HCT116 (cell line): Measurements from ENCODE around the gene CLSTN1. TPM values are rescaled to one million over a fixed set of nuclear protein-coding genes. Genes with fewer than 3 reads are reported as not detected.

Source experiments
- ATAC-seq: fragments of 200-7000 bp; cut with Tn5 transposase; 2 replicates; pipeline ENCODE4 v1.9.1; 2020; ENCODE audit warnings: mild to moderate bottlenecking, moderate library complexity
- BruUV-seq: library from RNA; stranded (reverse); fragments of 400-500 nt; replicated peaks from 2 replicates; lab custom pipeline; 2021; lab: Mats Ljungman, UMichigan
- CTCF ChIA-PET: fragments of 300-600 bp; sonication (Branson Sonifier 250); formaldehyde crosslinking; loops from one replicate; lab custom pipeline; 2021; ENCODE audit warnings: antibody characterized with exemption; lab: Charles Lee
- POLR2A ChIA-PET: fragments of 300-600, 350-600 bp; sonication (Branson Sonifier 250); formaldehyde crosslinking; loops from one replicate; lab custom pipeline; 2021; ENCODE audit warnings: antibody characterized with exemption; lab: Charles Lee
- RAD21 ChIA-PET, 2 experiments: fragments of 300-600 bp; sonication (Branson Sonifier 250); formaldehyde crosslinking; loops; one replicate each; lab custom pipeline; 2023; ENCODE audit warnings: low total read pairs in 2 of 2; ENCODE audit not compliant: uncharacterized antibody in 2 of 2, unreplicated experiment in 2 of 2, low non-redundant PET in 1 of 2; lab: Charles Lee
- DNase-seq: peaks from one replicate; pipeline ENCODE4 v3.0.0-alpha.2; 2010; ENCODE audit warnings: low read depth, low spot score
- H2AFZ ChIP-seq: fragments of 200-600 bp; shearing (Covaris generic), sonication (generic); 2 replicates; pipeline ENCODE4 v1.6.1; 2017; ENCODE audit warnings: low read depth, mixed run types, mixed read lengths, antibody characterized with exemption, low read length; ENCODE audit not compliant: poor library complexity, severe bottlenecking
- H3K27ac ChIP-seq: 2 replicates; pipeline ENCODE4 v1.5.1; 2012; ENCODE audit warnings: low read depth, low read length
- H3K27me3 ChIP-seq: fragments of 200-600 bp; sonication (generic); 2 replicates; pipeline ENCODE4 v1.6.1; 2016; ENCODE audit warnings: mixed run types, low read length, mixed read lengths; ENCODE audit not compliant: insufficient read depth
- H3K36me3 ChIP-seq, 2 experiments: fragments of 200-500 bp in 1 of 2; fragments of 200-600 bp in 1 of 2; sonication (Bioruptor generic) in 1 of 2; sonication (generic) in 1 of 2; 2 replicates each; pipeline versions ENCODE4 v1.5.1 to v1.6.1; 2014 to 2016; ENCODE audit warnings: low read length in 2 of 2, inconsistent platforms in 1 of 2, mixed read lengths in 1 of 2, mixed run types in 1 of 2; ENCODE audit not compliant: insufficient read depth in 2 of 2, control insufficient read depth in 1 of 2
- H3K4me1 ChIP-seq, 2 experiments: fragments of 200-600 bp in 1 of 2; sonication (generic) in 1 of 2; 2 replicates each; pipeline versions ENCODE4 v1.5.1 to v1.6.1; 2012 to 2017; ENCODE audit warnings: low read length in 2 of 2, inconsistent platforms in 1 of 2, mild to moderate bottlenecking in 1 of 2, mixed read lengths in 1 of 2, mixed run types in 1 of 2, moderate library complexity in 1 of 2; ENCODE audit not compliant: insufficient read depth in 2 of 2, control insufficient read depth in 1 of 2
- H3K4me2 ChIP-seq: fragments of 200-600 bp; sonication (generic); 2 replicates; pipeline ENCODE4 v1.6.1; 2017; ENCODE audit warnings: mixed run types, low read length, mixed read lengths
- H3K4me3 ChIP-seq, 2 experiments: fragments of 200-600 bp in 1 of 2; sonication (generic) in 1 of 2; replicated peaks in 1 of 2; 2 replicates each; pipeline ENCODE4 v1.5.1; 2011 to 2016; ENCODE audit warnings: low read length in 2 of 2, control low read depth in 1 of 2, low read depth in 1 of 2, mild to moderate bottlenecking in 1 of 2, mixed read lengths in 1 of 2, mixed run types in 1 of 2
- H3K79me2 ChIP-seq: fragments of 200-600 bp; sonication (generic); 2 replicates; pipeline ENCODE4 v1.6.1; 2017; ENCODE audit warnings: mild to moderate bottlenecking, mixed run types, low read length, moderate library complexity, mixed read lengths; ENCODE audit not compliant: insufficient read depth
- H3K9ac ChIP-seq: fragments of 200-600 bp; sonication (generic); 2 replicates; pipeline ENCODE4 v1.6.1; 2016; ENCODE audit warnings: low read length, mixed read lengths
- H3K9me2 ChIP-seq: fragments of 200-600 bp; sonication (generic), shearing (Covaris generic); 2 replicates; pipeline ENCODE4 v1.6.1; 2017; ENCODE audit warnings: mixed run types, mild to moderate bottlenecking, moderate library complexity; ENCODE audit not compliant: insufficient read depth
- H3K9me3 ChIP-seq, 2 experiments: fragments of 200-500 bp in 1 of 2; fragments of 200-600 bp in 1 of 2; sonication (Bioruptor generic) in 1 of 2; sonication (generic) in 1 of 2; 2 replicates each; pipeline ENCODE4 v1.6.1; 2014 to 2017; ENCODE audit warnings: low read length in 2 of 2, mixed read lengths in 2 of 2, inconsistent platforms in 1 of 2, low read depth in 1 of 2, mild to moderate bottlenecking in 1 of 2, mixed run types in 1 of 2, moderate library complexity in 1 of 2; ENCODE audit not compliant: control insufficient read depth in 1 of 2, insufficient read depth in 1 of 2
- H4K20me1 ChIP-seq: fragments of 200-600 bp; sonication (generic), shearing (Covaris generic); 2 replicates; pipeline ENCODE4 v1.6.1; 2017; ENCODE audit warnings: mixed run types, mild to moderate bottlenecking, moderate library complexity; ENCODE audit not compliant: insufficient read depth
- CBX3 ChIP-seq: IDR thresholded peaks from 2 replicates; pipeline ENCODE4 v1.6.1; 2012; ENCODE audit warnings: low read depth
- CEBPB ChIP-seq: IDR thresholded peaks from 2 replicates; pipeline ENCODE4 v1.6.1; 2012; ENCODE audit warnings: low read depth
- EGR1 ChIP-seq: IDR thresholded peaks from 2 replicates; pipeline ENCODE4 v1.6.1; 2012; ENCODE audit warnings: low read depth
- ELF1 ChIP-seq: IDR thresholded peaks from 2 replicates; pipeline ENCODE4 v1.6.1; 2012; ENCODE audit warnings: low read depth, borderline replicate concordance
- EZH2 ChIP-seq: fragments of 200-600 bp; sonication (generic); IDR thresholded peaks from 2 replicates; pipeline ENCODE4 v1.6.1; 2017; ENCODE audit warnings: antibody characterized with exemption, mixed run types
- EZH2phosphoT487 ChIP-seq: fragments of 200-600 bp; IDR thresholded peaks from 2 replicates; pipeline ENCODE4 v1.6.1; 2018; ENCODE audit warnings: antibody characterized with exemption, borderline replicate concordance
- FOSL1 ChIP-seq: IDR thresholded peaks from 2 replicates; pipeline ENCODE4 v1.6.1; 2012; ENCODE audit warnings: low read depth
- JUND ChIP-seq: IDR thresholded peaks from 2 replicates; pipeline ENCODE4 v1.6.1; 2012
- RAD21 ChIP-seq: IDR thresholded peaks from 2 replicates; pipeline ENCODE4 v1.6.1; 2012; ENCODE audit warnings: low read depth, mild to moderate bottlenecking
- SIN3A ChIP-seq: IDR thresholded peaks from 2 replicates; pipeline ENCODE4 v1.6.1; 2012; ENCODE audit warnings: low read depth
- SP1 ChIP-seq: IDR thresholded peaks from 2 replicates; pipeline ENCODE4 v1.6.1; 2012; ENCODE audit warnings: low read depth
- SRF ChIP-seq: IDR thresholded peaks from 2 replicates; pipeline ENCODE4 v1.6.1; 2012; ENCODE audit warnings: low read depth
- TCF7L2 ChIP-seq: IDR thresholded peaks from 2 replicates; pipeline ENCODE4 v1.7.0; 2011; ENCODE audit warnings: borderline replicate concordance, inconsistent platforms; ENCODE audit not compliant: insufficient read depth, insufficient read length; ENCODE audit errors: extremely low read depth
- YY1 ChIP-seq: IDR thresholded peaks from 2 replicates; pipeline ENCODE4 v1.6.1; 2011; ENCODE audit warnings: low read length, low read depth, moderate library complexity, mild to moderate bottlenecking; ENCODE audit not compliant: insufficient replicate concordance; ENCODE audit errors: extremely low read depth
- intact Hi-C: fragments of 100-400 bp; cut with micrococcal nuclease; formaldehyde crosslinking; loops from 2 replicates; pipeline ENCODE4 v1.10.0; 2022
- total RNA-seq: library from RNA; stranded (reverse); gene quantifications from one replicate; pipeline ENCODE4 v1.2.1, GENCODE V29; 2021; ENCODE audit not compliant: unreplicated experiment
- TF ChIP-seq, protein P1 (sequence below): IDR thresholded peaks from 2 replicates; pipeline ENCODE4 v1.6.1; 2012
- TF ChIP-seq, protein P2 (sequence below): IDR thresholded peaks from 2 replicates; pipeline ENCODE4 v1.6.1; 2012
- TF ChIP-seq, protein P3 (sequence below): IDR thresholded peaks from 2 replicates; pipeline ENCODE4 v1.6.1; 2012; ENCODE audit warnings: low read depth

The CLSTN1 gene
- total RNA-seq, 1 experiment from 2014 or later: 113 TPM

DNA sequence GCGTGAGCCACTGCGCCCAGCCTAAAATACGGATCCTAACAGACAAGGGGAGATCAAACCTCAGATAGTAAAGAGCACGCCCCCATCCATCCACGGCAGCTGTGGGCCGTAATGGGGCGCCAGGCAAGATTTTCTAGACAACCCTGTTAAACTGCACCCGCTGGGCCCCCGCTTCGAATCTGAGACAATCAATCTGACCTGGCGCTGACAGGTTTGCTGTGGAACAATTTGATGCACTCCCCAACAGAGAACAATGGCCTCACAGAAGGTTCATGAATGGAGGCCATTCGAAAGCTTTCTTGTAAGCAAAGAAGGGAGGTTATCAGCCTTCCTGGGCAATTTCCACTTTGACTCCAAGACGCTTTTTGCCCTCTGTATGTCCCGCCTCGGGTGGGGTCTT lies 30.5 kb downstream of the CLSTN1 start:
- CTCF ChIA-PET: interaction anchor here (1.2 kb wide), 1 partner anchor 8 kb away, joined by 5 read pairs; no protein-coding TSS in a partner anchor
- Histone ChIP-seq H3K36me3 (no peaks in the 10 kb centered on the region), H3K4me1 (peaks cover 12 to 16% of the 10 kb centered on the region in 2 experiments; a peak in 3 of 4 replicates)

More for the DNA sequence above, 30.5 kb downstream of the CLSTN1 start:
- DNase-seq: no peak
- intact Hi-C loops: no loop called here
- no peak overlapping the region for H2AFZ ChIP-seq
- H3K4me3 ChIP-seq: no peak overlapping the region
- peaks cover 92% of the 10 kb centered on the region for H3K79me2 ChIP-seq
- H3K27ac ChIP-seq: no peak overlapping the region
- TF ChIP-seq ELF1 (no peak), CBX3 (no peak), SP1 (no peak), TCF7L2 (no peak), RAD21 (no peak), YY1 (no peak), JUND (no peak), EGR1 (no peak), EZH2phosphoT487 (no peak), SIN3A (no peak), EZH2 (no peak), FOSL1 (no peak), SRF (no peak), CEBPB (no peak)
- TF ChIP-seq, protein P1, sequence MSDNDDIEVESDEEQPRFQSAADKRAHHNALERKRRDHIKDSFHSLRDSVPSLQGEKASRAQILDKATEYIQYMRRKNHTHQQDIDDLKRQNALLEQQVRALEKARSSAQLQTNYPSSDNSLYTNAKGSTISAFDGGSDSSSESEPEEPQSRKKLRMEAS: no peak
- TF ChIP-seq, protein P2, sequence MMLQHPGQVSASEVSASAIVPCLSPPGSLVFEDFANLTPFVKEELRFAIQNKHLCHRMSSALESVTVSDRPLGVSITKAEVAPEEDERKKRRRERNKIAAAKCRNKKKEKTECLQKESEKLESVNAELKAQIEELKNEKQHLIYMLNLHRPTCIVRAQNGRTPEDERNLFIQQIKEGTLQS: no peak
- TF ChIP-seq, protein P3, sequence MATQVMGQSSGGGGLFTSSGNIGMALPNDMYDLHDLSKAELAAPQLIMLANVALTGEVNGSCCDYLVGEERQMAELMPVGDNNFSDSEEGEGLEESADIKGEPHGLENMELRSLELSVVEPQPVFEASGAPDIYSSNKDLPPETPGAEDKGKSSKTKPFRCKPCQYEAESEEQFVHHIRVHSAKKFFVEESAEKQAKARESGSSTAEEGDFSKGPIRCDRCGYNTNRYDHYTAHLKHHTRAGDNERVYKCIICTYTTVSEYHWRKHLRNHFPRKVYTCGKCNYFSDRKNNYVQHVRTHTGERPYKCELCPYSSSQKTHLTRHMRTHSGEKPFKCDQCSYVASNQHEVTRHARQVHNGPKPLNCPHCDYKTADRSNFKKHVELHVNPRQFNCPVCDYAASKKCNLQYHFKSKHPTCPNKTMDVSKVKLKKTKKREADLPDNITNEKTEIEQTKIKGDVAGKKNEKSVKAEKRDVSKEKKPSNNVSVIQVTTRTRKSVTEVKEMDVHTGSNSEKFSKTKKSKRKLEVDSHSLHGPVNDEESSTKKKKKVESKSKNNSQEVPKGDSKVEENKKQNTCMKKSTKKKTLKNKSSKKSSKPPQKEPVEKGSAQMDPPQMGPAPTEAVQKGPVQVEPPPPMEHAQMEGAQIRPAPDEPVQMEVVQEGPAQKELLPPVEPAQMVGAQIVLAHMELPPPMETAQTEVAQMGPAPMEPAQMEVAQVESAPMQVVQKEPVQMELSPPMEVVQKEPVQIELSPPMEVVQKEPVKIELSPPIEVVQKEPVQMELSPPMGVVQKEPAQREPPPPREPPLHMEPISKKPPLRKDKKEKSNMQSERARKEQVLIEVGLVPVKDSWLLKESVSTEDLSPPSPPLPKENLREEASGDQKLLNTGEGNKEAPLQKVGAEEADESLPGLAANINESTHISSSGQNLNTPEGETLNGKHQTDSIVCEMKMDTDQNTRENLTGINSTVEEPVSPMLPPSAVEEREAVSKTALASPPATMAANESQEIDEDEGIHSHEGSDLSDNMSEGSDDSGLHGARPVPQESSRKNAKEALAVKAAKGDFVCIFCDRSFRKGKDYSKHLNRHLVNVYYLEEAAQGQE: no peak
- ChIA-PET POLR2A (no interaction called here), RAD21 (no interaction called here)
- no peaks in the 10 kb centered on the region for H3K27me3 ChIP-seq
- H3K9ac ChIP-seq: no peak overlapping the region
- no peak overlapping the region for H3K4me2 ChIP-seq
- no TSS peak for BruUV-seq
- ATAC-seq: no peak
- peaks cover 5% of the 10 kb centered on the region; the same call in 1 of the 2 replicates for H4K20me1 ChIP-seq
- H3K9me2 ChIP-seq: no peaks in the 10 kb centered on the region
- H3K9me3 ChIP-seq: no peaks in the 10 kb centered on the region
